ENCODE data around the gene CYFIP2.

Gene CYFIP2

GRCh38 chr5:157258450-157258849 lies 7.5 kb upstream of the CYFIP2 start:
- no peak for DNase-seq (ENCODE audit: low read depth in 2 of 3, low spot score in 2 of 3)

- DNase-seq (ENCODE audit: low read depth in 2 of 3, low spot score in 2 of 3), result no peak
These were observed 6.2 kb upstream of the CYFIP2 start for GRCh38 chr5:157259699-157260098.

- no peak for DNase-seq (ENCODE audit: low read depth in 2 of 3, low spot score in 2 of 3)
These were observed 2.3 kb upstream of the CYFIP2 start for GRCh38 chr5:157263496-157264090.

- no peak for DNase-seq (ENCODE audit: low read depth in 2 of 3, low spot score in 2 of 3)
These were observed 524 bp downstream of the CYFIP2 start for GRCh38 chr5:157266286-157267007.

- no peak for DNase-seq (ENCODE audit: low read depth in 2 of 3, low spot score in 2 of 3)
These were observed 1.1 kb downstream of the CYFIP2 start for GRCh38 chr5:157267025-157267424.

- no peak for DNase-seq (ENCODE audit: low read depth in 2 of 3, low spot score in 2 of 3)
These were observed 2.0 kb downstream of the CYFIP2 start for GRCh38 chr5:157267761-157268480.

GRCh38 chr5:157269165-157269671 lies 3.3 kb downstream of the CYFIP2 start:
- DNase-seq (ENCODE audit: low read depth in 2 of 3, low spot score in 2 of 3), result no peak

- DNase-seq (ENCODE audit: low read depth in 2 of 3, low spot score in 2 of 3), result no peak
These were observed 3.9 kb downstream of the CYFIP2 start for GRCh38 chr5:157269761-157270272.

- no peak for DNase-seq (ENCODE audit: low read depth in 2 of 3, low spot score in 2 of 3)
These were observed 4.8 kb downstream of the CYFIP2 start for GRCh38 chr5:157270771-157271170.

GRCh38 chr5:157271740-157272271 lies 5.9 kb downstream of the CYFIP2 start:
- peak in 1 of 3 experiments; percentile 73 for DNase-seq (ENCODE audit: low read depth in 2 of 3, low spot score in 2 of 3)

- no peak for DNase-seq (ENCODE audit: low read depth in 2 of 3, low spot score in 2 of 3)
These were observed 7.2 kb downstream of the CYFIP2 start for GRCh38 chr5:157273131-157273556.

GRCh38 chr5:157275403-157275802 lies 9.5 kb downstream of the CYFIP2 start:
- DNase-seq (ENCODE audit: low read depth in 2 of 3, low spot score in 2 of 3), result no peak

- DNase-seq (ENCODE audit: low read depth in 2 of 3, low spot score in 2 of 3), result no peak
These were observed 12.6 kb downstream of the CYFIP2 start for GRCh38 chr5:157278319-157279037.

- DNase-seq (ENCODE audit: low read depth in 2 of 3, low spot score in 2 of 3), result no peak
These were observed 13.8 kb downstream of the CYFIP2 start for GRCh38 chr5:157279605-157280239.

GRCh38 chr5:157280927-157281326 lies 15.0 kb downstream of the CYFIP2 start:
- DNase-seq (ENCODE audit: low read depth in 2 of 3, low spot score in 2 of 3), result no peak

- DNase-seq (ENCODE audit: low read depth in 2 of 3, low spot score in 2 of 3), result no peak
These were observed 16.2 kb downstream of the CYFIP2 start for GRCh38 chr5:157282150-157282549.

GRCh38 chr5:157283434-157283833 lies 17.5 kb downstream of the CYFIP2 start:
- DNase-seq (ENCODE audit: low read depth in 2 of 3, low spot score in 2 of 3), result no peak

GRCh38 chr5:157284458-157285212 lies 18.7 kb downstream of the CYFIP2 start:
- DNase-seq (ENCODE audit: low read depth in 2 of 3, low spot score in 2 of 3), result no peak

GRCh38 chr5:157285310-157286035 lies 19.6 kb downstream of the CYFIP2 start:
- no peak for DNase-seq (ENCODE audit: low read depth in 2 of 3, low spot score in 2 of 3)
